MM.1S (cell line): ENCODE data around the gene DPYSL5.

ENCODE experiments used
- CTCF ChIP-seq: fragments of 300-600 bp; sonication (generic); IDR thresholded peaks from 2 replicates; pipeline ENCODE4 v1.5.1; 2016; ENCODE audit warnings: antibody characterized with exemption, low read length, mixed read lengths
- EZH2phosphoT487 ChIP-seq: fragments of 300-600 bp; sonication (generic); IDR thresholded peaks from 2 replicates; pipeline ENCODE4 v1.6.1; 2018; ENCODE audit warnings: antibody characterized with exemption, low read length

- TF ChIP-seq CTCF (no peak), EZH2phosphoT487 (no peak)
Measured at GRCh38 chr2:26874514-26874913, 26.6 kb downstream of the DPYSL5 start.
